ENCODE measurements around the gene MACROD2. TPM values are rescaled to one million over a fixed set of nuclear protein-coding genes. Genes with fewer than 3 reads are reported as not detected.

Gene MACROD2
- total RNA-seq, 1 experiment from 2014 or later, result 3.7 TPM

DNA sequence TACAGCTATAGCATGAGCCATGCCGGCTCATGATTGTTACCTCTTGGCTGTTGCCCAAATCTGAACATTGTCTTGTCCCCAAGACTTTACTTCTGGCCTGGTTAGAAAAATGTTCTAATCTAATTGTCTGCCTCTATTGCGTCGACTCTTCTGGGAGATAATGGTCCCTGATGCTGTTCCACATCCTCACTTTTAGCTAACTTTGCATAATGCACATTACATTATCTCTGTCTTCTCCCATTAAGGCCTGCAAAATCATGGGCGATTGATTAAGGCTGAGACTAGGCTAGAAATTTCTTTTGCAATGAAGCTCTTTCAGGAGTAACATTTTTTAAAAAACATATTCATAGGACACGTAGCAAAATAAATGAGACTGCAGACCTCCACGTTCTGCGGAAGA is 1616.9 kb downstream of the MACROD2 start:
- Histone ChIP-seq H3K9ac (ENCODE audit: low read length) (no peak overlapping the region), H3K79me2 (ENCODE audit: insufficient read depth, low read length) (no peaks in the 10 kb centered on the region), H3K4me3 (replicated peaks in 1 of 2; ENCODE audit: low read depth in 1 of 2, low read length in 2 of 2) (no peak overlapping the region), H3K9me3 (ENCODE audit: control insufficient read depth in 1 of 2, insufficient read depth in 1 of 2, low read depth in 1 of 2, low read length in 2 of 2) (peaks cover 16 to 18% of the 10 kb centered on the region in 2 experiments; a peak in 2 of 4 replicates), H3K9me2 (ENCODE audit: insufficient read depth) (no peaks in the 10 kb centered on the region), H3K4me1 (ENCODE audit: control insufficient read depth in 1 of 2, insufficient read depth in 2 of 2, low read length in 2 of 2) (no peaks in the 10 kb centered on the region), H2AFZ (ENCODE audit: low read depth, low read length, poor library complexity, severe bottlenecking) (no peak overlapping the region), H3K27me3 (ENCODE audit: insufficient read depth, low read length) (no peaks in the 10 kb centered on the region), H3K4me2 (ENCODE audit: low read length) (no peak overlapping the region), H3K36me3 (ENCODE audit: control insufficient read depth in 1 of 2, insufficient read depth in 2 of 2, low read length in 2 of 2) (no peaks in the 10 kb centered on the region), H4K20me1 (ENCODE audit: insufficient read depth) (no peaks in the 10 kb centered on the region), H3K27ac (ENCODE audit: low read depth, low read length) (no peak overlapping the region)
- intact Hi-C loops (cut with micrococcal nuclease), result no loop called here
- DNase-seq (ENCODE audit: low read depth, low spot score) (no peak), ATAC-seq (no peak)
- CTCF ChIA-PET, result no interaction called here
- RAD21 ChIA-PET (ENCODE audit: low non-redundant PET in 1 of 2, low total read pairs in 2 of 2, uncharacterized antibody in 2 of 2, unreplicated experiment in 2 of 2), result no interaction called here
- POLR2A ChIA-PET, result no interaction called here
- TF ChIP-seq EZH2phosphoT487 (IDR thresholded peaks at IDR 0.05; ENCODE audit: borderline replicate concordance), result no peak
- no peak for TF ChIP-seq YY1 (IDR thresholded peaks at IDR 0.05; ENCODE audit: extremely low read depth, insufficient replicate concordance, low read depth, low read length)
- no peak for TF ChIP-seq JUND (IDR thresholded peaks at IDR 0.05)
- BruUV-seq (replicated peaks), result no TSS peak

DNA sequence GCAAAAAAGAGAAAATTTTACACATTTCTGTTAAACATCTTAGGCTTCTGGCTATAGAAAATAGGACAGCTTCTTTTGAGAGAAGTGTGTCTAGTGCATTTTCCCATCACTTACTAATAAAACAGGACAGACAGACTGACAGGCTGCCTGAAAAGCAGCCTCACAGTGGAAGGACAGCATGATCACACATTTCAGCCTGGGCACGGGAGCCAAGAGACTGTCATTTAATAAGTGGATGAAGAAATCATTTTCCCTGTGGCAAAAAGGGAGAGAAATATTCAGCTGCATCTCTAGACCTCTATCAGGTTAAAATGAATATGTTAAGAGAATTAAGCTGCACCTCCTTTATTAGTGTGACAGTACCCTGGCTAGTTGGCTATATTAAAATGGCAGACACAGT is 1617.5 kb downstream of the MACROD2 start:
- H3K4me1 ChIP-seq (ENCODE audit: control insufficient read depth in 1 of 2, insufficient read depth in 2 of 2, low read length in 2 of 2), result no peaks in the 10 kb centered on the region
- H3K27me3 ChIP-seq (ENCODE audit: insufficient read depth, low read length), result no peaks in the 10 kb centered on the region
- no peak overlapping the region for H3K4me3 ChIP-seq (replicated peaks in 1 of 2; ENCODE audit: low read depth in 1 of 2, low read length in 2 of 2)
- no TSS peak for BruUV-seq (replicated peaks)
- H3K27ac ChIP-seq (ENCODE audit: low read depth, low read length), result no peak overlapping the region
- H3K4me2 ChIP-seq (ENCODE audit: low read length), result no peak overlapping the region
- no peak overlapping the region for H3K9ac ChIP-seq (ENCODE audit: low read length)
- no peak overlapping the region for H2AFZ ChIP-seq (ENCODE audit: low read depth, low read length, poor library complexity, severe bottlenecking)
- ChIA-PET RAD21 (ENCODE audit: low non-redundant PET in 1 of 2, low total read pairs in 2 of 2, uncharacterized antibody in 2 of 2, unreplicated experiment in 2 of 2) (no interaction called here), POLR2A (no interaction called here), CTCF (no interaction called here)
- H4K20me1 ChIP-seq (ENCODE audit: insufficient read depth), result no peaks in the 10 kb centered on the region
- intact Hi-C loops (cut with micrococcal nuclease), result no loop called here
- no peaks in the 10 kb centered on the region for H3K36me3 ChIP-seq (ENCODE audit: control insufficient read depth in 1 of 2, insufficient read depth in 2 of 2, low read length in 2 of 2)
- no peaks in the 10 kb centered on the region for H3K9me2 ChIP-seq (ENCODE audit: insufficient read depth)
- DNase-seq (ENCODE audit: low read depth, low spot score), result no peak
- TF ChIP-seq SIN3A (IDR thresholded peaks at IDR 0.05; ENCODE audit: low read depth) (no peak), POLR2AphosphoS5 (IDR thresholded peaks at IDR 0.05; ENCODE audit: low read depth, low read length) (no peak), ZNF274 (IDR thresholded peaks at IDR 0.05; ENCODE audit: low read depth, low read length) (no peak), RAD21 (IDR thresholded peaks at IDR 0.05; ENCODE audit: low read depth) (no peak), POLR2A (IDR thresholded peaks at IDR 0.05; ENCODE audit: borderline replicate concordance, extremely low read depth, insufficient read depth, insufficient read length) (no peak), EZH2phosphoT487 (IDR thresholded peaks at IDR 0.05; ENCODE audit: borderline replicate concordance) (no peak), CEBPB (IDR thresholded peaks at IDR 0.05; ENCODE audit: low read depth) (no peak), YY1 (IDR thresholded peaks at IDR 0.05; ENCODE audit: extremely low read depth, insufficient replicate concordance, low read depth, low read length) (no peak), SRF (IDR thresholded peaks at IDR 0.05; ENCODE audit: low read depth) (no peak)
- TF ChIP-seq, protein P1, sequence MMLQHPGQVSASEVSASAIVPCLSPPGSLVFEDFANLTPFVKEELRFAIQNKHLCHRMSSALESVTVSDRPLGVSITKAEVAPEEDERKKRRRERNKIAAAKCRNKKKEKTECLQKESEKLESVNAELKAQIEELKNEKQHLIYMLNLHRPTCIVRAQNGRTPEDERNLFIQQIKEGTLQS (IDR thresholded peaks at IDR 0.05), result no peak
- no peaks in the 10 kb centered on the region for H3K79me2 ChIP-seq (ENCODE audit: insufficient read depth, low read length)
- ATAC-seq, result no peak
- H3K9me3 ChIP-seq (ENCODE audit: control insufficient read depth in 1 of 2, insufficient read depth in 1 of 2, low read depth in 1 of 2, low read length in 2 of 2), result peaks cover 16 to 18% of the 10 kb centered on the region in 2 experiments; a peak in 2 of 4 replicates

All from HCT116 (cell line).